ENCODE measurements around the gene PLXNA3.

PLXNA3 gene

GRCh38 chrX:154467556-154467955, 9.5 kb downstream of the PLXNA3 start:
- intact Hi-C loops (cut with DNase I; ENCODE audit: low total_unique reads): no loop called here
- H3K4me1 ChIP-seq: no peaks in the 10 kb centered on the region
- no peak overlapping the region for H3K4me3 ChIP-seq
- peaks cover 21 to 98% (median 57%) of the 10 kb centered on the region in 3 donors for H3K36me3 ChIP-seq
- H3K27me3 ChIP-seq: no peaks in the 10 kb centered on the region
- no peak for TF ChIP-seq CTCF (IDR thresholded peaks at IDR 0.05)
- DNase-seq: no peak
- no peaks in the 10 kb centered on the region for H3K9me3 ChIP-seq
- no peak overlapping the region for H3K27ac ChIP-seq

DNA sequence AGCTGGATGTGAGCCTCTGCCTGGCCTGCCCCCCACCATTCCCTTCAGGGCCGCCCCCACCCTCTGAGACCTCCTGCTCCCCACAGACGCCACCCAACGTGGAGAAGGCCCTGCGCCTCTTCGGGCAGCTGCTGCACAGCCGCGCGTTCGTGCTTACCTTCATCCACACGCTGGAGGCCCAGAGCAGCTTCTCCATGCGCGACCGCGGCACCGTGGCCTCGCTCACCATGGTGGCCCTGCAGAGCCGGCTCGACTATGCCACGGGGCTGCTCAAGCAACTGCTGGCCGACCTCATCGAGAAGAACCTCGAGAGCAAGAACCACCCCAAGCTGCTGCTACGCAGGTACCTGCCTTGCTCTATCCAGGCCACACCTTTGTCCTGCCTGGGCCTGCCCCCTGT, 10.1 kb downstream of the PLXNA3 start:
- H3K4me1 ChIP-seq: no peaks in the 10 kb centered on the region
- H3K36me3 ChIP-seq: peaks cover 21 to 100% (median 61%) of the 10 kb centered on the region in 3 donors
- no peaks in the 10 kb centered on the region for H3K27me3 ChIP-seq
- H3K9me3 ChIP-seq: no peaks in the 10 kb centered on the region
- DNase-seq: no peak
- intact Hi-C loops (cut with DNase I; ENCODE audit: low total_unique reads): no loop called here
- H3K4me3 ChIP-seq: no peak overlapping the region
- TF ChIP-seq CTCF (IDR thresholded peaks at IDR 0.05): no peak
- H3K27ac ChIP-seq: no peak overlapping the region

- no peak for TF ChIP-seq CTCF (IDR thresholded peaks at IDR 0.05)
- Histone ChIP-seq H3K4me3 (no peak overlapping the region), H3K4me1 (no peaks in the 10 kb centered on the region), H3K36me3 (peaks cover 21 to 98% (median 61%) of the 10 kb centered on the region in 3 donors), H3K9me3 (no peaks in the 10 kb centered on the region), H3K27me3 (no peaks in the 10 kb centered on the region), H3K27ac (no peak overlapping the region)
- DNase-seq: no peak
- intact Hi-C loops (cut with DNase I; ENCODE audit: low total_unique reads): no loop called here
These were observed 11.0 kb downstream of the PLXNA3 start for GRCh38 chrX:154469114-154469513.

DNA sequence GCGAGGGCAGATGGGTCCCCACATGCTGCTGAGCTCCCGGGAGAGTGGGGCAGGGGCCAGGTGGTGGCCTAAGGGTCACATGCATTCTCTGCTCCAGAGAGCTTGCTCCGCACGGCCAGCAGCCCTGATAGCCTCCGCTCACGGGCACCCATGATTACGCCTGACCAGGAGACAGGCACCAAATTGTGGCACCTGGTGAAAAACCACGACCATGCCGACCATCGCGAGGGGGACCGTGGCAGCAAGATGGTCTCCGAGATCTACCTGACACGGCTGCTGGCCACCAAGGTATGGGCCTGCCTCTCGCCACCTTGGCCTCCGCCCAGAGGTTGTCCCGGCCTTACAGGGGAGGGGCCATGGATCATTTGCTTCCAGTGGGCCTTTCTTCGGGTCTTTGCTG, 11.8 kb downstream of the PLXNA3 start:
- intact Hi-C loops (cut with DNase I; ENCODE audit: low total_unique reads): no loop called here
- Histone ChIP-seq H3K9me3 (no peaks in the 10 kb centered on the region), H3K27me3 (no peaks in the 10 kb centered on the region), H3K36me3 (peaks cover 14 to 92% (median 58%) of the 10 kb centered on the region in 3 donors), H3K4me3 (no peak overlapping the region), H3K4me1 (no peaks in the 10 kb centered on the region), H3K27ac (no peak overlapping the region)
- no peak for DNase-seq
- TF ChIP-seq CTCF (IDR thresholded peaks at IDR 0.05): no peak

- Histone ChIP-seq H3K4me3 (no peak overlapping the region), H3K27ac (no peak overlapping the region), H3K36me3 (peaks cover 13 to 86% (median 55%) of the 10 kb centered on the region in 3 donors), H3K9me3 (no peaks in the 10 kb centered on the region), H3K27me3 (no peaks in the 10 kb centered on the region), H3K4me1 (no peaks in the 10 kb centered on the region)
- DNase-seq: no peak
- no peak for TF ChIP-seq CTCF (IDR thresholded peaks at IDR 0.05)
- intact Hi-C loops (cut with DNase I; ENCODE audit: low total_unique reads): no loop called here
These were observed 12.4 kb downstream of the PLXNA3 start for GRCh38 chrX:154470434-154470833.
